ENCODE measurements around the gene OR4S2. TPM values are rescaled to one million over a fixed set of nuclear protein-coding genes. Genes with fewer than 3 reads are reported as not detected.

OR4S2 gene
- polyA plus RNA-seq, 1 donor from 2014 or later = not detected

Other genes with a start within 250 kb of the OR4S2 start
- not detected for gene OR4C15, start 93.9 kb upstream of the OR4S2 start, polyA plus RNA-seq
- gene OR4C16, start 76.2 kb upstream of the OR4S2 start, polyA plus RNA-seq = not detected
- gene OR4C11, start 40.7 kb upstream of the OR4S2 start, polyA plus RNA-seq = not detected
- gene OR4P4, start 13.2 kb upstream of the OR4S2 start, polyA plus RNA-seq = not detected
- gene OR4C6, start 13.9 kb downstream of the OR4S2 start, polyA plus RNA-seq = 0.23 TPM
- not detected for gene OR5D13, start 125.1 kb downstream of the OR4S2 start, polyA plus RNA-seq
- gene OR5D14, start 147.2 kb downstream of the OR4S2 start, polyA plus RNA-seq = not detected
- not detected for gene OR5L1, start 163.0 kb downstream of the OR4S2 start, polyA plus RNA-seq
- not detected for gene OR5D18, start 171.3 kb downstream of the OR4S2 start, polyA plus RNA-seq
- gene OR5L2, start 178.9 kb downstream of the OR4S2 start, polyA plus RNA-seq = not detected
- not detected for gene OR5D16, start 190.4 kb downstream of the OR4S2 start, polyA plus RNA-seq
- not detected for gene TRIM51, start 235.0 kb downstream of the OR4S2 start, polyA plus RNA-seq

Data from IgD-negative memory B cell (primary cell).